IMR-90 (cell line): Measurements from ENCODE around the gene SARNP.
A peak's percentile ranks its signal among the peaks of the same experiment; 100 is the strongest.

Experiments used
- CTCF ChIP-seq: conservative IDR thresholded peaks from 2 replicates; pipeline ENCODE4 v1.5.1; 2012; ENCODE audit warnings: mild to moderate bottlenecking, low read depth, low read length, improper control_type of control experiment
- MXI1 ChIP-seq: IDR thresholded peaks from 2 replicates; pipeline ENCODE4 v1.6.1; 2012; ENCODE audit warnings: low read depth, mild to moderate bottlenecking, low read length, moderate library complexity, borderline replicate concordance
- SMC3 ChIP-seq: fragments of 150-350 bp; IDR thresholded peaks from 2 replicates; pipeline ENCODE4 v1.6.1; 2016; ENCODE audit warnings: low read depth, mild to moderate bottlenecking, antibody characterized with exemption, low read length, moderate library complexity
- USF2 ChIP-seq: fragments of 150-350 bp; IDR thresholded peaks from 2 replicates; pipeline ENCODE4 v1.6.1; 2017; ENCODE audit warnings: mild to moderate bottlenecking, antibody characterized with exemption, low read length, low read depth

GRCh38 chr12:55715833-55716581 is 101.5 kb downstream of the SARNP start, which contains the start of gene BLOC1S1:
- TF ChIP-seq CTCF (no peak), USF2 (peak; percentile 100), SMC3 (no peak), MXI1 (peak; percentile 52; the same call in 1 of the 2 replicates)
